Immature natural killer cell (primary cell): ENCODE data around the gene YLPM1. TPM values are rescaled to one million over a fixed set of nuclear protein-coding genes. Genes with fewer than 3 reads are reported as not detected.

Experiments used
- DNase-seq, 3 donors: peaks; one replicate each; pipeline ENCODE4 v3.0.0; 2022; ENCODE audit warnings: mixed read lengths in 1 of 3
- H3K27ac Mint-ChIP-seq, 6 donors: one replicate each; pipeline ENCODE4 v1.8.0; 2020; ENCODE audit warnings: mixed read lengths in 6 of 6, mild to moderate bottlenecking in 5 of 6, inconsistent platforms in 4 of 6, moderate library complexity in 3 of 6
- H3K27me3 Mint-ChIP-seq, 3 donors: one replicate each; pipeline ENCODE4 v1.8.0; 2020 to 2021; ENCODE audit warnings: low read depth in 3 of 3, mild to moderate bottlenecking in 3 of 3, mixed read lengths in 3 of 3, moderate library complexity in 3 of 3, inconsistent platforms in 1 of 3
- H3K36me3 Mint-ChIP-seq, 3 donors: one replicate each; pipeline ENCODE4 v1.8.0; 2020; ENCODE audit warnings: mixed read lengths in 3 of 3, inconsistent platforms in 2 of 3, mild to moderate bottlenecking in 2 of 3
- H3K4me1 Mint-ChIP-seq, 2 donors: one replicate each; pipeline ENCODE4 v1.8.0; 2020; ENCODE audit warnings: inconsistent platforms in 2 of 2, mild to moderate bottlenecking in 2 of 2, mixed read lengths in 2 of 2, moderate library complexity in 1 of 2
- H3K4me3 Mint-ChIP-seq, 5 donors: one replicate each; pipeline ENCODE4 v1.8.0; 2020; ENCODE audit warnings: mild to moderate bottlenecking in 5 of 5, mixed read lengths in 5 of 5, inconsistent platforms in 3 of 5, moderate library complexity in 3 of 5
- H3K9me3 Mint-ChIP-seq, 6 donors: one replicate each; pipeline ENCODE4 v1.8.0; 2020; ENCODE audit warnings: mild to moderate bottlenecking in 6 of 6, mixed read lengths in 6 of 6, inconsistent platforms in 4 of 6, moderate library complexity in 3 of 6
- polyA plus RNA-seq, 3 donors: library from polyadenylated mRNA; unstranded; fragments of 300-500 nt; fragmentation: Illumina TruSeq; gene quantifications; one replicate each; pipeline ENCODE4 v1.2.3, GENCODE V29; 2021

YLPM1 gene
- polyA plus RNA-seq, 3 donors from 2014 or later = 3.8 to 17.2 (median 4.8) TPM

- H3K4me1 Mint-ChIP-seq = peaks cover 32 to 43% of the 10 kb centered on the region in 2 donors
- DNase-seq = peak; percentile 36 to 49 (median 43)
- H3K27me3 Mint-ChIP-seq = peaks cover 0 to 5% (median 5%) of the 10 kb centered on the region in 3 donors
- peak within 1 kb of the TSS; percentile 59 to 87 (median 75) for H3K4me3 Mint-ChIP-seq
- H3K27ac Mint-ChIP-seq = peak within 1 kb of the TSS; percentile 63 to 92 (median 85)
- peaks cover 0 to 4% (median 0%) of the 10 kb centered on the region in 3 donors for H3K36me3 Mint-ChIP-seq
- no peaks in the 10 kb centered on the region for H3K9me3 Mint-ChIP-seq
Observed at GRCh38 chr14:74875941-74876913, 113.1 kb downstream of the YLPM1 start, which contains the start of gene PROX2. TSS of gene PROX2 (minus strand) at chr14:74876145. CDS start at chr14:74863834, 12,311 bp downstream.

- peak overlapping the region in 5 of 6 donors; percentile 10 to 50 (median 35) for H3K27ac Mint-ChIP-seq
- no peaks in the 10 kb centered on the region for H3K36me3 Mint-ChIP-seq
- peaks cover 55 to 64% of the 10 kb centered on the region in 2 donors for H3K4me1 Mint-ChIP-seq
- peaks cover 0 to 10% (median 8%) of the 10 kb centered on the region in 3 donors for H3K27me3 Mint-ChIP-seq
- no peaks in the 10 kb centered on the region for H3K9me3 Mint-ChIP-seq
- H3K4me3 Mint-ChIP-seq = peak overlapping the region in 4 of 5 donors; percentile 1 to 50 (median 36)
- no peak for DNase-seq
Observed at GRCh38 chr14:74879427-74880182, 116.5 kb downstream of the YLPM1 start.

GRCh38 chr14:74881431-74882102 lies 118.5 kb downstream of the YLPM1 start, which contains the start of gene DLST:
TSS of gene DLST (plus strand) at chr14:74881916. CDS start at chr14:74881954, 38 bp downstream.
- H3K4me1 Mint-ChIP-seq = peaks cover 59 to 69% of the 10 kb centered on the region in 2 donors
- no peaks in the 10 kb centered on the region for H3K9me3 Mint-ChIP-seq
- H3K27ac Mint-ChIP-seq = peak within 1 kb of the TSS; percentile 89 to 99 (median 99)
- H3K36me3 Mint-ChIP-seq = peaks cover 0 to 3% (median 0%) of the 10 kb centered on the region in 3 donors
- H3K27me3 Mint-ChIP-seq = peaks cover 0 to 10% (median 8%) of the 10 kb centered on the region in 3 donors
- DNase-seq = peak; percentile 85 to 87 (median 87)
- H3K4me3 Mint-ChIP-seq = peak within 1 kb of the TSS; percentile 96 to 100 (median 100)

- peaks cover 0 to 3% (median 0%) of the 10 kb centered on the region in 3 donors for H3K36me3 Mint-ChIP-seq
- peak overlapping the region; percentile 96 to 100 (median 100) for H3K4me3 Mint-ChIP-seq
- peaks cover 59 to 68% of the 10 kb centered on the region in 2 donors for H3K4me1 Mint-ChIP-seq
- peak overlapping the region; percentile 89 to 99 (median 99) for H3K27ac Mint-ChIP-seq
- H3K9me3 Mint-ChIP-seq = no peaks in the 10 kb centered on the region
- peaks cover 0 to 10% (median 8%) of the 10 kb centered on the region in 3 donors for H3K27me3 Mint-ChIP-seq
- DNase-seq = peak; percentile 40 to 48 (median 42)
Observed at GRCh38 chr14:74882103-74882920, 119.2 kb downstream of the YLPM1 start.

Other genes starting within 250 kb of the YLPM1 start
- gene LTBP2, start 151.1 kb upstream of the YLPM1 start, polyA plus RNA-seq = under 1 TPM; 0.29 to 0.66 (median 0.30) TPM
- gene AREL1, start 50.2 kb upstream of the YLPM1 start, polyA plus RNA-seq = 10 to 100 TPM; 11.9 to 30.6 (median 14.0) TPM
- gene FCF1, start 50.2 kb upstream of the YLPM1 start, polyA plus RNA-seq = 10 to 100 TPM; 25.9 to 34.2 (median 31.8) TPM
- gene PROX2, start 112.8 kb downstream of the YLPM1 start, polyA plus RNA-seq = 1 to 10 TPM in 1 of 3 donors, not detected in 2; 1.7 TPM
- gene DLST, start 118.6 kb downstream of the YLPM1 start, polyA plus RNA-seq = 10 to 100 TPM in 1 of 3 donors, 1 to 10 TPM in 2; 7.7 to 13.1 (median 9.0) TPM
- 1 to 10 TPM in 1 of 3 donors, under 1 TPM in 1, not detected in 1; 0.34 to 1.3 TPM for gene RPS6KL1, start 159.9 kb downstream of the YLPM1 start, polyA plus RNA-seq
- under 1 TPM in 2 of 3 donors, not detected in 1; 0.06 to 0.07 TPM for gene PGF, start 192.3 kb downstream of the YLPM1 start, polyA plus RNA-seq
- 10 to 100 TPM; 32.6 to 64.5 (median 57.4) TPM for gene EIF2B2, start 239.6 kb downstream of the YLPM1 start, polyA plus RNA-seq